GDM1 (cell line): Measurements from ENCODE around the gene SERPINI2.

Experiments used
- DNase-seq: peaks from one replicate; lab custom pipeline; 2025; lab: John Stamatoyannopoulos, UW

Gene SERPINI2

GRCh38 chr3:167473863-167474262, at the start of gene SERPINI2:
TSS of gene SERPINI2 (minus strand) at chr3:167474042. CDS start at chr3:167471834, 2,208 bp downstream.
- no peak for DNase-seq

DNA sequence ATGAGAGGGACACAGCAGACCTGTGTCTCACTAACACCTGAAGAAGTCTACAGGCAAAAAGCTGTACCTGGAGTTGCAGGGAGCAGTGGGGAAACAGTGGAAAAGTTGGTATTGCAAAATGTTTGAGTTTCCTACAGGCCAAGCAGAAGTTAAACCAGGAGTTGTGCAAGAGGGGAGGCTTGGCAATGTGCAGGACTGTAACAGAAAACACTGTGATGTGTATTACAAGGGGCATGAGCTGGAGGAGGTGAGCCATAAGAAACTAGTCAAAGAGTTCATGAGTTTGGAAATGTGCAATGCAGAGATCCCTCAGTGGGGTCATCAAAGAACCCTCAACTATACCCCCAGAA, 47.1 kb upstream of the SERPINI2 start:
- no peak for DNase-seq

GRCh38 chr3:167520266-167521005, 46.6 kb upstream of the SERPINI2 start:
- no peak for DNase-seq

GRCh38 chr3:167507954-167508353, 34.1 kb upstream of the SERPINI2 start:
- DNase-seq, result no peak

GRCh38 chr3:167502401-167502800, 28.6 kb upstream of the SERPINI2 start:
- DNase-seq, result no peak

GRCh38 chr3:167501941-167502340, 28.1 kb upstream of the SERPINI2 start:
- DNase-seq, result no peak

- no peak for DNase-seq
Observed at GRCh38 chr3:167497903-167498302, 24.1 kb upstream of the SERPINI2 start.

- no peak for DNase-seq
Observed at GRCh38 chr3:167493244-167493643, 19.4 kb upstream of the SERPINI2 start.

GRCh38 chr3:167491621-167492020, 17.8 kb upstream of the SERPINI2 start:
- no peak for DNase-seq

GRCh38 chr3:167489571-167489970, 15.7 kb upstream of the SERPINI2 start:
- DNase-seq, result no peak

- DNase-seq, result no peak
Observed at GRCh38 chr3:167487556-167487955, 13.7 kb upstream of the SERPINI2 start.

GRCh38 chr3:167484551-167484950, 10.7 kb upstream of the SERPINI2 start:
- DNase-seq, result peak; percentile 14

- DNase-seq, result no peak
Observed at GRCh38 chr3:167483708-167484475, 10.1 kb upstream of the SERPINI2 start.

DNA sequence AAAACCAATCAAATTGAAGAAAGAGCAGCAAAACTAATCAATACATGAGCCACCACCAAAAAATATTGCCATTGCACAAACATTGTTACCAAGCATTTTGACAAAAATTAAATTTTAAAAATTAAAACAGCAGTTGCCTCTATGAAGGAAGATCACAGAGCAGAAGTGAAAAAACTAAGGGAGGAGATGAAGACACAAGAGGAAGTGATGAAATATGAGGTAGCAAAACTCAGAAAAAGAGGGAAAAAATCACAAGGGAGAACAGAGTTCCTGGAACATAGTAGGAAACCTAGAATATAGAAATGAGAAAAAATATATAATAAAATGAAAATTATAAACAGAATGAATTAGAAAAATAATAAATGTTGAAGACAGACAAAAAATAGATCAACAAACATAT, 7.3 kb upstream of the SERPINI2 start:
- no peak for DNase-seq

DNA sequence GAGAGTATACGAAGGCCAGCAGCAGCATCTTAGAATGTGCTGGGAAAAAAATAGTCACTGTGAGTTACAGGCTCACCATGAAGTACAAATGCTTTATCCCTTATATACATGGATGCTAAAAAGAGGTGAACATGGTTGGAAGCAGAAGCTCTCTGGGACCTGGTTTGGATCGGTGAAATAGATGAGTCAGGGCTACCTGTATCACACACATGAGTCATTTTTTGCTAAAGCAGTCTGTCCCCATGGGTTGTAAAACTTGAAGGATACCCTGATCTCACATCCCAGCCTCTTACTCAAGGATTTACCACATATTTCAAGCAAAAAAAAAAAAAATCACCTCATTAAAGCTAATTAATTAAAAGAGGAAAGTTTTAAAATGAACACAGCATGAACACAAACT, 6.9 kb upstream of the SERPINI2 start:
- no peak for DNase-seq

DNA sequence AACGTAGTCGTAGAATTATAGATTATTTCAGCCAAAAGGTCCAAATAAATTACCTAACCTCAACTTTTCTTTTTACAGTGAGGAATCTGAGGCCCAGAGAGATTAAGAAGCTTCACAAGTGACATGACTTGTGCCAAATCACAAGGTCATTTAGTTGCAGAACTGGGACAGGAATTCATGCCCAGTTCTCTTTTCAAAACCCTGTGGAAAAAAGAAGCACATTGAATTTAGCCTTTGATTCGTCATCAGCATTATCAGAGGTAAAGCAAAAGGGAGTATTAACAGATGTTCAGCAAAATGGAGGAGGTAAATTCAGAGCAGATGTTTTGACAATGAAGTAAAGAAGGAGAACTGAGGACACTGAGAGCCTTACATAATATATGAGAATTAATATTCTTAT, 4.5 kb downstream of the SERPINI2 start:
- DNase-seq, result no peak

GRCh38 chr3:167467848-167468611, 5.8 kb downstream of the SERPINI2 start:
- no peak for DNase-seq

DNA sequence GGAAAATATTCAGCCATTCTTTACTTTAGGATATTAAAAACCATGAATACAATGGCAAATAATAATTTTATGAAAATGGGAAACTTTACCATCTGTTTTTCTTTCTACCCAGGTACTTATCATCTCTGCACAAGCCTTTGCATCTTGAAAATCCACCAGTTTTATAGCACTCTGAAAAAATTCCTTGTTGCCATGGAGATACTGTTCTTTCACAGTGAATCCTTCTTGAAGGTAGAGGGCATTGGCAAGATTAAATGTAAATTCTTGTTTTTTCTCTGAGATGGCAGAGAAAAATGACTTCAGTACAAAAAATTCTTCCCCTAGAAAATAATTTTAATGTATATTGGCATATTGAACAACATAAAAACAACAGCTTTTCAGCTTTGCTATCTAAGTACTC, 6.9 kb downstream of the SERPINI2 start:
- no peak for DNase-seq

DNA sequence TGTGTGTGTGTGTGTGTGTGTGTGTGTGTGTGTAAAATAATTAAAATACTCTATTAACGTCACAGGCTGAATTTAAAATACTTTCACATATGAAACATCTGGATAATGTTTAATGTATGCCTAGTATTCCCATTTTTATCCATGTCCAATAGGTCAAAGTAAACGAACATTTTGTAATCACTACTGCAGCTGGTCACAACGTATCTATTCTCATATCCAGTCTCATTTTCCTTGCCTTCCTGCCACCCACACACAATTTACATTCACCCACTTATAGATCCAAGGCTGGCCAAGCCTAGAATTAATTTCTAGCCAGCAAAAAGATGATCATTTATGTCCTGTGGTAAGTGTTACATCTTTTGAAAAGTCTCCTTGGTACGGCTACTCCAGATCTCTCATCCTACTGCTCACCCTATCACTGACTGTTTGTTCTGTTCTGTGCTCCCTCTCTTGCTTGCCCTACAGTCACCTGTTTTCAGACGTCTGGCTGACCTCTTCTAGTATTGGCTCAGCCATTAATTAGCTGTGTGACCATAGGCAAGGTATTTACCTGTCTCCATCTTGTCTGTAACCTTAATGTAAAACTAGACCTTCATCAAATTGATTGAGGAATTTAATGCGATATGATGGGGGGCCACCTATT, 17.6 kb downstream of the SERPINI2 start:
- no peak for DNase-seq

GRCh38 chr3:167453815-167454214, 20.0 kb downstream of the SERPINI2 start:
- DNase-seq, result no peak

DNA sequence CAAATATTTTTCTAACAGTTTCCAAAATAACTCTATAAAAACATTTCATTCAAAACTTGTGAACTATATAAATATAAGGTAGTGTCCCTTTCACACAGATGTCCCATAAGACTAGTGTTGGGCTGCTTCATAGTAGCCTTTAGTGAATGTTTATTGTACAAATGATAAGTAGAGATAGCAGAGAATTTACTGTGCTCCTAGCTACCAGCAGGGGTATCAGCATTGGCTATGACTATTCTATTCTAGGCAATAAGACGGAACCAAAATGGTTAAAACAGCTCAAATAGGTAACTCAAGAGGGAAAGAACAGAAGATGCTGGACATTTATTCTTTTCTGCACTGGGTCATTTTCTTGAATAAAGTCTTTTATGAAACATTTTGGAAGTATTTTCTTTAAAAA, 22.6 kb downstream of the SERPINI2 start:
- no peak for DNase-seq

DNA sequence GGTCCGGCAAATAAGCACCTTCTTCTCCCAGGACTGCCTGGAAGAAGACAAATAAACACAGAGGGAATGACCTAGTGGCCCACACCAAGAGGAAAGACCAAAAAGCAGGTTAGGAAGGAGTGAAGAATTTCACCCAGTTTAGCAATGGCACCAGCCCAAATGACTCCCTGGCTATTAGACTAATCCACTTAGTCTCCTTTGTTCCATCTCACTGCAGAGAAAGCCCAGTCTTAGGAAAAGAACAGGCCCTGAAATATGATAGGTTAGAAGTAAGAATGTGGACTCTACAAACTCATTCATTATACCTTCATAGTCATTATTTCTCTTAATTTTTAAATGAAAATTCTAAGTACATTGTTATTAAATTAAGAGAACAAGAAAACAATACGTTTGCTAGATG, 23.2 kb downstream of the SERPINI2 start:
- no peak for DNase-seq
